NT2/D1 (cell line): ENCODE data around the gene GSTCD.

Source experiments
- YY1 ChIP-seq: IDR thresholded peaks from 2 replicates; pipeline ENCODE4 v1.6.1; 2011; ENCODE audit not compliant: insufficient read length, insufficient read depth
- ZNF274 ChIP-seq: IDR thresholded peaks from 2 replicates; pipeline ENCODE4 v1.6.1; 2011; ENCODE audit warnings: mild to moderate bottlenecking, low read depth, low read length

- TF ChIP-seq ZNF274 (no peak), YY1 (no peak)
Observed at GRCh38 chr4:105679186-105679585, 29.4 kb upstream of the GSTCD start.
